Smooth muscle cell of the brain vasculature (primary cell): ENCODE results near the gene THSD7A.
A peak's percentile ranks its signal among the peaks of the same experiment; 100 is the strongest.

ENCODE experiments used
- DNase-seq: peaks from one replicate; pipeline ENCODE4 v3.0.0-alpha.2; 2012; ENCODE audit warnings: low read depth, low spot score

Gene THSD7A

DNA sequence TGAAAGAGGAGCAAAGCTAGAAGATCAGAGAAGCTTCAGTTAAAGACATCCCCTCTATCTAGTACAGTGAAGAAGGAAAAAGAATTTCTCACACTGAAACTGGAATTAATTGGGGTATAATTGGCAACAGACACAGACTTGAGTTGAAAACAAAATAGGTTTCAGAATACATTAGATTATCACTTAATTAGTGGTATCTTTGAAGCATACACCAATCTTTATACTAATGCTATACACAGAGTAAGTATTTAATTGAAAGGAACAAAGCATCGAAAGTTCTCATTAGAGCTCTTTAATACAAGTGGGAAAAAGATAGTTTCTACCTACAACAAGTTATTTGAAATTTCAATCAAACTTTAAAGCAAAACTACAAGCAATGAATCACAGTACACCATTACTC, 128.2 kb downstream of the THSD7A start:
- DNase-seq, result no peak

GRCh38 chr7:11702938-11703337, 129.1 kb downstream of the THSD7A start:
- DNase-seq, result no peak

DNA sequence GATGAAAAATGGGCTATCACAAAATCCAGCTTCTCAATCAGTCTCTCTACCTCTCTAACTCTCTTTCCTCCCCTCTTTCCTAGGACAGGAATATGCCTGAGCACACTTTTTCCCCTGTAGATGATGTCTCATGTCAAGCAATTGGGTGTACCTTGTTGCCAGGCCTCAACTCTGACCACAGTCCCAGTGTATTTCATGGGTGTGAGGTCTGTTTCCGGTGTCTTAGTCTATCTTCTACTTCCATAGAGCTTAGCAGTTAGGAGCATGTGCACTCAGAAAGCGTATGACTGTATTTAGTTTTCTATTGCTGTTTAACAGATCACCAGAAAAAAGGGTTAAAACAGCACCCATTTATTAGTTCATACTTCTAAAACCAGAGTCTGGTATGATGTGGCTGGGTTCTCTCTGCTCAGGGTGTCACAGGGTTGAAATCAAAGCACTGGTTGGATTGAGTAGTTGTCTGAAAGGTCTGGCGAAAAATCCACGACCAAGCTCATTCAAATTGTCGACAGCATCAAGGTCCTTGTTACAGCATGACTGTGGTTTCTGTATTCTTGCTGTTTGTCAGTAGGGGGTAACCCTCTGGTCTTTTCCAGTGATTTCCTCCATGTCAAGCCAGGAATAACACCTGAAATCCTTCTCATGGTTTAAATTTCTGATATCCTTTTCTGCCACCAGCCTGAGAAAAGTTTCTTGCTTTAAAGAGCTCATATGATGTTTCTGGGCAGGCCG, 130.0 kb downstream of the THSD7A start:
- peak; percentile 55 for DNase-seq

GRCh38 chr7:11699666-11700065, 132.3 kb downstream of the THSD7A start:
- no peak for DNase-seq

- DNase-seq, result no peak
Observed at GRCh38 chr7:11698384-11698871, 133.6 kb downstream of the THSD7A start.

DNA sequence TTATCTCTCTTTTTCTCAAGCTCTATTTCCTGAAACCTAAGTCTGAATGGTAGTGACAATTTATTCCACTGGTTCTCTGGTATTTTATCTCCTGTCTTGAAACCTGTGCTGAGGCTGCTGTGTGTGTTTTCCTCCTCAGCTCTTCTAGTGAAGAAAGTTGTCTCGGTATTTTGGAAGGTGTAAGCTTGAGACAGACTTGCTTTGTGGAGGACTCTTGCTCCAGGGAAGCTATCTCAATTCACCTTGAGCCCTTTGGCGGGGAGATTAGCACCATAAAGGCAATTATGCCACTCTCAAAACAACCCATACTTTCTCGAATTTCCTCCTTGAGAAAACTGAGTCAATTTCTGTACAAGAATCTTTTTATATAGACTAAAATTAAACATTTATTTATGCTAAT, 141.6 kb downstream of the THSD7A start:
- DNase-seq, result no peak

DNA sequence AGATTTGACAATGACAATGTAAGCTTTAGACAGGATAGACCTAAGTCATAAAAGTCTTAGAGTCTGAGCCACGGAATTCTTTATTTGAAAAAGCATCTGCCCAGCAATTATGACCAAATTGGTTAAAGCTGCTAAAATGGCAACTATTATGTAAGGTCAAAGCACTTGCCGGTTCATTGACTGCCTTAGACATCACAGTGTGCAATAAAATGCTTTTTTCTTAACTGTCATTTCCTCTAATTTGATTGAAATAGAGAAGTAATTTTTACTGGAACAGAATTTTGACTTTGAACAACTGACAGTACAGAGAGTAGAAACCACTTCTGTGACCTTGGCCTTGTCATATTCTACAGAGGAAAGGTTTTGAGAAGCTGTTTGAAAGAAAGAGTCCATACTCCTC, 142.9 kb downstream of the THSD7A start:
- DNase-seq, result no peak

DNA sequence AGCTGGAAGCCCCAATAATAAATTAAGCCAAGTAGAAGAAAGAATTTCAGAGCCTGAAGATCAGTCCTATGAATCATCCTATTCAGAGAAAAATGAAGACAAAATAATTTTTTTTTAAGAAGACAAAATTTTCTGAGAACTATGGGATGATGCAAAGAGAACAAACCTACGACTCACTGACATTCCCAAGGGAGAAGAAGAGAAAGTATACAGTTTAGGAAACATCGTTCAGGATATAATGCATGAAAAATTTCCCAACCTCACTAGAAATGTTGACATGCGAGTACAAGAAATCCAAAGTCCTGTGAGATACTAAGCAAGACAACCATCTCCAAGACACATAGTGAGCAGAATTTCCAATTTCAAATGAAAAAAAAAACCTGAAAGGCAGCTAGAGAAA, 150.5 kb downstream of the THSD7A start:
- DNase-seq, result no peak

DNA sequence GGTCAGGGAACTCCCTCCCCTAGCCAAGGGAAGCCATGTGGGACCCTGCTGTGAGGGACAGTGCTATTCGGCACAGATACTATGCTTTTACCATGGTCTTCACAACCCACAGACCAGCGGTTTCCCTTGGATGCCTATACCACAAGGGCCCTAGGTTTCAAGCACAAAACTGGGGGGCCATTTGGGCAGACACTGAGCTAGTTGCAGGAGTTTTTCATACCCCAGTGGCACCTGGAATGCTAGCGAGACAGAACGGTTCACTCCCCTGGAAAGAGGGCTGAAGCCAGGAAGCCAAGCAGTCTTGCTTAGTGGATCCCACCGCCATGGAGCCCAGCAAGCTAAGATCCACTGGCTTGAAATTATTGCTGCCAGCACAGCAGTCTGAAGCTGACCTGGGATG, 156.8 kb downstream of the THSD7A start:
- DNase-seq, result no peak

DNA sequence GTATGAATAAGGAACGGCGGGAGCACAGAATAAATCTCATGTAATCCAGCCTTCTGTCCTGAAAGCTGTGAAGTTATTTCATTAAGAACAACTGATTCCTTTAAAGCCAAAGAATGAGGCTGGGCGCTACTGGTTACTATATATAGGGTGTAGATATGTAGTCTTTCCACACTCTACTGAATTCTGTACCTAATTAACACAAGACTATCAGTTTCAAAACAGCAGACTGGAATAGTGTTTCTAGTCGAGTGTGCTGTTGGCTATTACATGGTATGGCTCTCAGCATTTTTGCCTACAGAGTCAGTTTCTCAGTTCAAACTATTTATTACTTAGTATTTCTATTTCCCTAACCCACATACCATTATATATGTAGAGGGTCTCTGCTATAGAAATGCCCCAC, 163.3 kb downstream of the THSD7A start:
- DNase-seq, result no peak

DNA sequence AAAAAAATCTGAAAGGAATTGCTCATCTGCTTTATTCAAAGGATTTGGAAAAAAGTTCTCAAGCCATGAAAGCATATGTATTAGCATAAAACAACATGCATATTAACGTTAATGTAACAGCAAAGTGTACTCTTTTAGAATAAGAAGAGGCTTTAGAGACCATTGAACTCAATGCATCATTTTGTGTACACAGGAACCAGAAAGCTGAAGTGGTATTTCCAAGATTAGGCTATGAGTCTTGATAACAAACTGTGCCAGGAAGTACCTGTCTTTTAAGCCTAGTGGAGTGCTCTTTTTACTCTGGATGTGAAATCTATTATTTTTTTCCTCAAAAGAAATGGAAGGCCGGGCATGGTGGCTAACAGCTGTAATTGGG, 164.2 kb downstream of the THSD7A start:
- no peak for DNase-seq

DNA sequence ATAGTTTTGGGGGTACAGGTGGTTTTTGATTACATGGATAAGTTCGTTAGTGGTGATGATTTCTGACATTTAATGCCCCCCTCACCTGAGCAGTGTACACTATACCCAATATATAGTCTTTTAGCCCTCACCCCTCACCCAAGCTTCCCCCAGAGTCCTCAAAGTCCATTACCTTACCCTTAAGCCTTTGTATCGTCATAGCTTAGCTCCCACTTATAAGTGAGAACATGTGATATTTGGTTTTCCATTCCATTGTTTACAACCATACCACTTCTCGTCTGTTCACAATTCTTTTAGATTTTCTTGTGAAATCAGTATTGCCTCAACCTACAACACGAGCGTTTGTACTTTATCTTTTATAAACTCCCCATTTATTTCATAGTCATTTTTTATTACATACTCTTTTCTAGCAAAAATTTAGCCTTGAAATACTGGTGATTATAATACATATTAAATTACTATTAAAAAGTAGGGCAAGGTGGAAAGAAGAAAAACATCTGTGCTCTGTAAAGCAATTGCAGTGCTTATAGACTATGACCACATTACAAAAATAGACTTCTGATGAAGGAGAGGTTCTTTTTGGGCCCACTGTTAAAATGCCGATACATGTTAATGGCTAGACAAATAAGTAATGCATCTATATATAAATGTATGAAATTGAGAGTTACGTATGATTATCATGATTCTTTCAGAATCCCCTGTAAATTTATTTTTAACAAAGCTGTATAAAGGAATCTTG, 164.8 kb downstream of the THSD7A start:
- DNase-seq, result no peak

- DNase-seq, result no peak
Observed at GRCh38 chr7:11665357-11665756, 166.6 kb downstream of the THSD7A start.

DNA sequence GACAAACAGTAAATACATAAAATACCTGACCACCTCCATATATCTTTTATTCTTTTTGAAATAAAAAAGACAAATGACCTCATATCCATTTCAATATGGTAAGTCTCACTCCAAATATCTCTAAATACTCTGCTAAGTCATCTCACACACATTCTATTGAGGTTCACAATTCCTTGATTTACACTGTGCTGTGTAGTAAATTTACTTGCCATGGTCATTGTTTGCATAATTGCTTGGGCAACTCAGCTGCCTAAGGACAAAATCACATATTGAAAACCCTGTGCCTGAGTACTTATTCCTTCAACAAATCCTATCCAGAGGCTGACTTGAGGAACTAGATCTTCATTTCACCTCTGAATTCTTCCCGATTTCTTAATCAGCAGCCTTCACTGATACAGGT, 176.4 kb downstream of the THSD7A start:
- DNase-seq, result no peak

DNA sequence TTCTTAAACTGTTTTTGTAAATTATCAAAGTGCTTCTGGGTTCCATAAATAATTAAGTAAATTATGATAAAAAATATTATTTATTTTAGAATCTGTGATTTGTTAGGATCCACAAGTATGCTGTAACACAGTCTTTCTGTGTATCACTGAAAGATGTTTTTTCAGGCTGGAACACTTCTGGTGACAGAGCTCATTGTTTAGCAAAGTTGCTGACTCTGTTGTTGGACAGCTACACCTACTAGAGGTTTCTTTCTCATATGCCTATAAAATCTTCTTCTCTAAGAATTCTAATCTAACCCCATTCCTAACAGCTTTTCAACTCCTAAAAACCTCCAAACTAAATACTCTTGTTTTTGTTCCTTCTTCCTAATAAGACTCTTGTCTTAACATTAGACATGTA, 176.8 kb downstream of the THSD7A start:
- no peak for DNase-seq

DNA sequence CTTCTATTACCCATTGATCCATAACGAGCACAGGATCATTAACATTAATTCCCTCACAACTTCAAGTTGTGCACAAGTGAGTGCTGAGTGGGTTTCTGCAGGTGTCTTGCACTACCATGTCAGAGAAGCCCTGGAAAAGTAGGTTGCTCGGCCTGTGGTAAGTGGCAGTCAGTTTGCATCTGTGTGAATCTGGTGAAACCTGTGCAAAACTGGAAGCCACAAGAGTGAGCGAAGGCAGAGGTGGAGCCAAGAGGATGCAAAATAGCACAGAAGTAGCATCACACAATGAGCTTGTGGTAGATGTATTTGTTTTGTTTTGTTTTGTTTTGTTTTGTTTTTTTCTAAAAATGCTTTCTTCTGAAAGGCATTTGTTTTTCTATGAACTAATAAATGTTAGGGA, 181.5 kb downstream of the THSD7A start:
- no peak for DNase-seq

GRCh38 chr7:11650030-11650429, 182.0 kb downstream of the THSD7A start:
- no peak for DNase-seq

- DNase-seq, result peak; percentile 68
Observed at GRCh38 chr7:11648980-11649379, 183.0 kb downstream of the THSD7A start.

DNA sequence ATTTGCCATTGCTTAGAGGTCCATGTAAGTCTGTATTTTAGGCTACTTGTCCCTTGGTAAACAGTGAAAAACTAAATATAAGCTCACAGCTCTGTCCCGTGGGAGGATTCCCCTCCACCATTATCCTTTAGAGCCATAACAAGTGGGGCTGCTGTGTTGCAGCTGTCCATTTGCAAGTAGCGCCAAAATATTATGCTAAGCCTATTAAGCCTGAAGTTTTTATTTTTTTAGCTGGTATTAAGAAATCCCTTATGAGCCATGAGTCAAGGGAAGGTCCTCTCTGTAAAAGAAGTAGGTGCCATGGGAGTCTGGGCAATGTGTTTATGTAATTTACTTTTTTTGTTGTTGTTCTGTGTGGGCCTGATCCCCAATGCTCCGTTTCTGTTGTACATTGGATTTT, 183.9 kb downstream of the THSD7A start:
- no peak for DNase-seq

GRCh38 chr7:11642841-11643240, 189.2 kb downstream of the THSD7A start:
- DNase-seq, result no peak

- no peak for DNase-seq
Observed at GRCh38 chr7:11642276-11642675, 189.7 kb downstream of the THSD7A start.

- no peak for DNase-seq
Observed at GRCh38 chr7:11638011-11638774, 193.8 kb downstream of the THSD7A start.

- DNase-seq, result no peak
Observed at GRCh38 chr7:11636274-11636673, 195.7 kb downstream of the THSD7A start.
